NCI-H2171 (cell line): ENCODE results near the gene AHCYL2.
"Not testable (repeated sequence)": the region's sequence is repeated elsewhere in the genome, so short reads cannot be mapped to it uniquely, and the experiment has no call there.

ENCODE experiments used
- DNase-seq: peaks from one replicate; lab custom pipeline; 2025; lab: John Stamatoyannopoulos, UW

The AHCYL2 gene

GRCh38 chr7:129426482-129426881 lies 201.7 kb downstream of the AHCYL2 start:
- no peak for DNase-seq

GRCh38 chr7:129427526-129428045 lies 202.8 kb downstream of the AHCYL2 start:
- DNase-seq = no peak

GRCh38 chr7:129431911-129432643 lies 207.2 kb downstream of the AHCYL2 start:
- no peak for DNase-seq

GRCh38 chr7:129433847-129434674 lies 209.2 kb downstream of the AHCYL2 start, which contains the start of gene STRIP2:
Gene STRIP2 (plus strand): TSS chr7:129434432. CDS start chr7:129434473, 41 bp downstream.
- DNase-seq = peak; percentile 85

GRCh38 chr7:129434675-129435318 lies 210.0 kb downstream of the AHCYL2 start:
- DNase-seq = no peak

- DNase-seq = no peak
These were observed 210.6 kb downstream of the AHCYL2 start for GRCh38 chr7:129435414-129435829.

- no peak for DNase-seq
These were observed 211.6 kb downstream of the AHCYL2 start for GRCh38 chr7:129436335-129436923.

GRCh38 chr7:129437190-129437589 lies 212.4 kb downstream of the AHCYL2 start:
- DNase-seq = no peak

GRCh38 chr7:129438281-129438838 lies 213.5 kb downstream of the AHCYL2 start:
- no peak for DNase-seq

- DNase-seq = no peak
These were observed 214.2 kb downstream of the AHCYL2 start for GRCh38 chr7:129438839-129439651.

- DNase-seq = no peak
These were observed 215.3 kb downstream of the AHCYL2 start for GRCh38 chr7:129439963-129440625.

- DNase-seq = no peak
These were observed 218.8 kb downstream of the AHCYL2 start for GRCh38 chr7:129443612-129444011.

- not testable (repeated sequence) for DNase-seq
These were observed 219.9 kb downstream of the AHCYL2 start for GRCh38 chr7:129444776-129445175.

- DNase-seq = not testable (repeated sequence)
These were observed 222.1 kb downstream of the AHCYL2 start for GRCh38 chr7:129446925-129447324.

- not testable (repeated sequence) for DNase-seq
These were observed 222.6 kb downstream of the AHCYL2 start for GRCh38 chr7:129447445-129447844.

- not testable (repeated sequence) for DNase-seq
These were observed 223.8 kb downstream of the AHCYL2 start for GRCh38 chr7:129448608-129449007.

- no peak for DNase-seq
These were observed 225.5 kb downstream of the AHCYL2 start for GRCh38 chr7:129450295-129450694.

GRCh38 chr7:129452589-129453231 lies 227.9 kb downstream of the AHCYL2 start:
- no peak for DNase-seq

GRCh38 chr7:129453510-129454248 lies 228.8 kb downstream of the AHCYL2 start:
- DNase-seq = no peak
